Mucosa of descending colon (tissue), 3 donors: ENCODE results near the gene IZUMO1. TPM values are rescaled to one million over a fixed set of nuclear protein-coding genes. Genes with fewer than 3 reads are reported as not detected.

ENCODE experiments used
- ATAC-seq: fragments of 200-7000 bp; cut with Tn5 transposase; one replicate; pipeline ENCODE4 v1.9.1; 2020; ENCODE audit warnings: mild to moderate bottlenecking, moderate library complexity
- DNase-seq, 3 donors: peaks; one replicate each; pipeline ENCODE4 v3.0.0-alpha.2; 2020
- H3K36me3 ChIP-seq: fragments of 200-600 bp; one replicate; pipeline ENCODE4 v1.8.0; 2021; ENCODE audit warnings: low read depth, mild to moderate bottlenecking
- H3K4me1 ChIP-seq: fragments of 200-600 bp; one replicate; pipeline ENCODE4 v1.8.0; 2021; ENCODE audit warnings: low read depth, mild to moderate bottlenecking
- H3K4me3 ChIP-seq: fragments of 200-600 bp; one replicate; pipeline ENCODE4 v1.8.0; 2021; ENCODE audit warnings: mild to moderate bottlenecking
- H3K9me3 ChIP-seq: fragments of 200-600 bp; one replicate; pipeline ENCODE4 v1.8.0; 2021; ENCODE audit warnings: mild to moderate bottlenecking
- intact Hi-C, 2 donors: fragments of 100-400 bp; cut with DNase I in 1 of 2; cut with micrococcal nuclease in 1 of 2; formaldehyde crosslinking; loops; one replicate each; pipeline versions ENCODE4 v1.11.0 to v1.11.1; 2022; cut with DNase I, micrococcal nuclease
- total RNA-seq, 3 donors: library from RNA; stranded (reverse); fragmentation: NEBNext Ultra II Directional in 2 of 3; extraction: Animal tissue kit (Norgen Biotek cat#: 25700) in 2 of 3; gene quantifications; one replicate each; pipeline versions ENCODE4 v1.2.1 to v1.2.4, GENCODE V29; 2021 to 2023
- TF ChIP-seq, protein P1 (sequence below): fragments of 200-600 bp; IDR thresholded peaks from one replicate; pipeline ENCODE4 v1.8.0; 2022; ENCODE audit warnings: antibody characterized with exemption, mild to moderate bottlenecking
- donor health status: DM: no; HTN: no; CAD: no; lungs with moderate emphysema.
- donor health status: DM: no; HTN: no; CAD: no.
- donor health status: DM: no; HTN: yes; CAD: no.

The IZUMO1 gene
- total RNA-seq, 3 donors from 2014 or later = not detected

DNA sequence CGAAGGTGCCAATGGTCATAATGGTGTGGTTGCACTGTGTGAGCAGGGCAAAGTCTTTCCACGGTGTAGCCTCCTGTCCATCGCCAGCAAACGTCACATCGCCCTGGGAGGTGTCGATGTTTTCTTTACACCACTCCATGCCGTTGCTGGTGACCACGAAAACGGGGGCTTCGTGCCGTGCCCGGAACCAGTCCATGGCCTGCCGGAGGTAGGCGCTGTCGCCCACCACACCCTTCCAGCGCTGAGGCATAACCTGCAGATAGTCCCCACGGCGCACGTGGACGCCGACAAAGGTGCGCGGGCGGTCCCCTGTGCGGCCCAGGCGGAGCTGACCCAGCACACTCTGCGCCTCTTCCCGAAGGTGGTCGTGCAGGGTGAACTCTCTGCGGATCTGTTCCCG is 3.6 kb upstream of the IZUMO1 start:
- H3K4me1 ChIP-seq = peaks cover 10% of the 10 kb centered on the region

DNA sequence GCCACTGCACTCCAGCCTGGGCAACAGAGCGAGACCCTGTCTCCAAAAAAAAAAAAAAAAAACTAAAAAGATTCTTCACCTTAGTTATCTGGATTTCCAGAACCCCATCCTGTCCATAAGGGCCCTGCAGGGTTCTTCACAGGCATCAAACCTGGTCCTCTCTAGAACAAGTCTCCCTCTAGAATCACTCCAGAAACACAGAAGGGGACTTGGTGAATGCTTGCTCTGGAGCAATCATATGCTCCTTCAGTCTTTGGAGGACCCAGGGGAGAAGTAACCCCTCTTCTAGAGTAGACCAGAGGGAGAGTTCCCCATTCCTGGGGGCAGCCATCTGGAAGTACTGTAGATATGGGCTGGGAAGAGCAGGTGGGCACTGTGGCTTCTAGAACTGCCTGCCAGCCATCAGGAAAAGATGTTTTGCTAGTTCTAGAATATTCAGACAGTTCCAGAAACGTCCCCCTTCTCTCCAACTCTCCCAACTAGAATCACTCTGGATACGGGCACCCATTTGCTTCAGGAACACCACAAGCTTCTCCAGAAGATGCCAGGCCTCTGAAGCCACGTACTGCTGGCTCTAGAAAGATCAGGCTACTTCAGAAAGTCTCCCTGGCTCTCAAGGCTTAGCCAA is 3.0 kb upstream of the IZUMO1 start:
- Histone ChIP-seq H3K9me3 (no peaks in the 10 kb centered on the region), H3K36me3 (no peaks in the 10 kb centered on the region), H3K4me3 (no peak overlapping the region), H3K4me1 (peaks cover 10% of the 10 kb centered on the region)
- intact Hi-C loops = no loop called here
- ATAC-seq (no peak), DNase-seq (no peak)
- TF ChIP-seq, protein P1, sequence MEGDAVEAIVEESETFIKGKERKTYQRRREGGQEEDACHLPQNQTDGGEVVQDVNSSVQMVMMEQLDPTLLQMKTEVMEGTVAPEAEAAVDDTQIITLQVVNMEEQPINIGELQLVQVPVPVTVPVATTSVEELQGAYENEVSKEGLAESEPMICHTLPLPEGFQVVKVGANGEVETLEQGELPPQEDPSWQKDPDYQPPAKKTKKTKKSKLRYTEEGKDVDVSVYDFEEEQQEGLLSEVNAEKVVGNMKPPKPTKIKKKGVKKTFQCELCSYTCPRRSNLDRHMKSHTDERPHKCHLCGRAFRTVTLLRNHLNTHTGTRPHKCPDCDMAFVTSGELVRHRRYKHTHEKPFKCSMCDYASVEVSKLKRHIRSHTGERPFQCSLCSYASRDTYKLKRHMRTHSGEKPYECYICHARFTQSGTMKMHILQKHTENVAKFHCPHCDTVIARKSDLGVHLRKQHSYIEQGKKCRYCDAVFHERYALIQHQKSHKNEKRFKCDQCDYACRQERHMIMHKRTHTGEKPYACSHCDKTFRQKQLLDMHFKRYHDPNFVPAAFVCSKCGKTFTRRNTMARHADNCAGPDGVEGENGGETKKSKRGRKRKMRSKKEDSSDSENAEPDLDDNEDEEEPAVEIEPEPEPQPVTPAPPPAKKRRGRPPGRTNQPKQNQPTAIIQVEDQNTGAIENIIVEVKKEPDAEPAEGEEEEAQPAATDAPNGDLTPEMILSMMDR = no peak

More for the DNA sequence above, 3.6 kb upstream of the IZUMO1 start:
- Histone ChIP-seq H3K36me3 (no peaks in the 10 kb centered on the region), H3K9me3 (no peaks in the 10 kb centered on the region), H3K4me3 (no peak overlapping the region)
- ATAC-seq (no peak), DNase-seq (no peak)
- TF ChIP-seq, protein P1 = no peak
- intact Hi-C loops = no loop called here

DNA sequence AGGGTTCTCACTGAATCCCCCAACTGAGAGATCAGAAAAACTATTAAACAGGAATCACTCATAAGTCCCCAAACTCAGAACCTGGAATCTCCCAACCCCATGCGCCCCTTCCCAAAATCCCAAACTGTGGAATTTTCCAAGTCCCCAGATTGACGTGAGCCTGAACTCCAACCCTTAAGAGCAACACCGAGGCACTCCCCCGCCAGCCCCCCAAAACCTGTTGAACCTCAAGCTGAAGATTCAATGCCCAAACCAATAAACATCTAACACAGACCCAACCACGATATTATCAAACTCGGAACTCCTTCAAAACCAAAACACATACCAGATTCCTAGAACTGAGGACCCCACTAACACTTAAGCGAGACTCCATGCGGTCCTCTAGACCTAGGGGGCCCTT is 599 bp downstream of the IZUMO1 start:
- no peak overlapping the region for H3K4me3 ChIP-seq
- no peaks in the 10 kb centered on the region for H3K36me3 ChIP-seq
- no peak for ATAC-seq
- H3K9me3 ChIP-seq = no peaks in the 10 kb centered on the region
- DNase-seq = no peak
- TF ChIP-seq, protein P1 = no peak
- peaks cover 3% of the 10 kb centered on the region for H3K4me1 ChIP-seq
- intact Hi-C loops = no loop called here

DNA sequence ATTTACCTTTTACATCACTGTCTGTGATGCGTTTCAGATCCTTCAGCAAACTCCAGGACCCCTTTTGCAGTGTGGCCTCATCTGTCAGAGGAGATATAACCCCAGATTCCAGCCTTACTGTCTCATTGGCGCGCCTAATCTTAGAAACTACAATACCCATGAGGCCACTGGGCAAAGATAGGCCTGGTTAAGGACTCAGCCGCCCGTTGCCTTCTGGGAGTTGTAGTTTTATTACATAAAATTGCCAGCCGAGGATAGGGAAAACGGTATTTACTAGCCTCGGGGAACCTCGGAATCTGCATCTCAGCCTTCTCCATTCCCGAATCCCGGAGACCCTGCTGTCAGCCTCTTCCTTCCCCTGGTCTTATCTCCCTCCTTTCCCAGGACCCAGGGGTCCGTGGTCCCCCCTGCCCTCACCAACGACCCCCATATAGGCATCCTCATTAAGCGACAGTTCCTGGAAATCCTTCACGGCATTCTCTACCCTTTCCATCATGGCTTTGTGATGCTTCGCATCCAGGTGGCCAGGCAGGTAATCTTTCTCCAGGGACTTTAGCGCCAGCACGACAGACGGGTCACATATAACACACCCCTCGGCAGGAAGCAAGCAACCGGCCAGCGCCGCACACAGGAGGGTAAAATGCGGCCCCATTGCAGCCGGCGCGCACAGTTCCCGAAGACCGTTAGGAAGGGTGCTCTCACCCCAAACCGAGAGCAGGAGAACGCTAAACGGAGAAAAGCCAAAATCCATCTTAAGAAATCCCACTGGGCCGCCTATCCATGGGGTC is 1.3 kb downstream of the IZUMO1 start:
- peak in 1 of 3 donors; percentile 67 for DNase-seq
- no peaks in the 10 kb centered on the region for H3K36me3 ChIP-seq
- intact Hi-C loops = no loop called here

DNA sequence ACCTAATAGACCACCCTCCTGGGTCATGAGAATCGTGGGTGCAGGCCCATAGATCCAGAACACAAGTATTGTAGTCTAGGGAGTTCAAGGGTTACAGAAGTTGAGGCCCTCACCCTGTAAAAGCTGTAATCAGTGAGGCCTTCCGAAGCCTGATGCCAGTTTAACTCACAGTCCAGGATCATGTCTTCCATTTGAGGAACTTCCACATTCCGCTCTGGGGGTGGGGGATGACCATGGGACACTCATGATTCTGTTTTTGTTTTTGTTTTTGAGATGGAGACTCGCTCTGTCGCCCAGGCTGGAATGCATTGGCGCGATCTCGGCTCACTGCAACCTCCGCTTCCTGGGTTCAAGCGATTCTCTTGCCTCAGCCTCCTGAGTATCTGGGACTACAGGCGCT is 4.6 kb downstream of the IZUMO1 start:
- no peaks in the 10 kb centered on the region for H3K9me3 ChIP-seq
- intact Hi-C loops = no loop called here
- H3K4me3 ChIP-seq = no peak overlapping the region
- peaks cover 11% of the 10 kb centered on the region for H3K4me1 ChIP-seq
- DNase-seq (no peak), ATAC-seq (no peak)
- no peaks in the 10 kb centered on the region for H3K36me3 ChIP-seq
- TF ChIP-seq, protein P1 = no peak

More for the DNA sequence above, 1.3 kb downstream of the IZUMO1 start:
- no peak overlapping the region for H3K4me3 ChIP-seq
- no peaks in the 10 kb centered on the region for H3K9me3 ChIP-seq
- peak; percentile 73 for ATAC-seq
- peaks cover 6% of the 10 kb centered on the region for H3K4me1 ChIP-seq
- TF ChIP-seq, protein P1 = no peak
